Upper lobe of right lung (tissue), 1 donor: ENCODE results near the gene RETN. TPM values are rescaled to one million over a fixed set of nuclear protein-coding genes. Genes with fewer than 3 reads are reported as not detected.

Experiments used
- ATAC-seq: fragments of 200-7000 bp; cut with Tn5 transposase; one replicate; pipeline ENCODE4 v1.9.1; 2020; ENCODE audit warnings: mild to moderate bottlenecking, moderate library complexity
- DNase-seq: peaks from one replicate; pipeline ENCODE4 v3.0.0-alpha.2; 2020
- H3K27ac ChIP-seq: fragments of 200-600 bp; one replicate; pipeline ENCODE4 v1.8.0; 2022
- H3K27me3 ChIP-seq: fragments of 200-600 bp; one replicate; pipeline ENCODE4 v1.8.0; 2022; ENCODE audit warnings: mild to moderate bottlenecking
- H3K36me3 ChIP-seq: fragments of 200-600 bp; one replicate; pipeline ENCODE4 v1.8.0; 2022
- H3K4me1 ChIP-seq: fragments of 200-600 bp; one replicate; pipeline ENCODE4 v1.8.0; 2022
- H3K4me3 ChIP-seq: fragments of 200-600 bp; one replicate; pipeline ENCODE4 v1.8.0; 2022; ENCODE audit warnings: mild to moderate bottlenecking
- H3K9me3 ChIP-seq: fragments of 200-600 bp; one replicate; pipeline ENCODE4 v1.8.0; 2022
- CTCF ChIP-seq: fragments of 200-600 bp; IDR thresholded peaks from one replicate; pipeline ENCODE4 v1.8.0; 2022; ENCODE audit warnings: antibody characterized with exemption
- intact Hi-C: fragments of 100-400 bp; cut with DNase I; formaldehyde crosslinking; loops from one replicate; pipeline ENCODE4 v1.11.0; 2022
- total RNA-seq: library from RNA; stranded (reverse); fragmentation: NEBNext Ultra II Directional; extraction: Animal tissue kit (Norgen Biotek cat#: 25700); gene quantifications from one replicate; pipeline ENCODE4 v1.2.1, GENCODE V29; 2021
- donor health status: DM: no; HTN: yes; CAD: no; lungs with severe emphysema.

The RETN gene
- total RNA-seq, 1 donor from 2014 or later = 12.5 TPM

GRCh38 chr19:7674010-7675005 lies 5.5 kb downstream of the RETN start:
- Histone ChIP-seq H3K9me3 (no peaks in the 10 kb centered on the region), H3K27me3 (peaks cover 12% of the 10 kb centered on the region), H3K4me3 (no peak overlapping the region), H3K36me3 (no peaks in the 10 kb centered on the region), H3K27ac (peak overlapping the region; percentile 42), H3K4me1 (no peaks in the 10 kb centered on the region)
- intact Hi-C loops = no loop called here
- no peak for TF ChIP-seq CTCF
- ATAC-seq = peak; percentile 87
- DNase-seq = peak; percentile 90

- intact Hi-C loops = no loop called here
Measured at GRCh38 chr19:7676376-7676775, 7.5 kb downstream of the RETN start.

GRCh38 chr19:7676854-7677253 lies 8.0 kb downstream of the RETN start, which contains the start of gene MCEMP1:
Gene MCEMP1, plus strand, starts transcription at chr19:7677090. Its CDS starts 31 bp downstream, at chr19:7677121.
- Histone ChIP-seq H3K27me3 (peaks cover 8% of the 10 kb centered on the region), H3K36me3 (no peaks in the 10 kb centered on the region), H3K4me3 (peak within 1 kb of the TSS; percentile 34), H3K4me1 (peaks cover 6% of the 10 kb centered on the region), H3K9me3 (no peaks in the 10 kb centered on the region), H3K27ac (peak within 1 kb of the TSS; percentile 51)
- intact Hi-C loops = no loop called here
- DNase-seq (peak; percentile 83), ATAC-seq (peak; percentile 8)
- no peak for TF ChIP-seq CTCF

More at GRCh38 chr19:7676376-7676775, 7.5 kb downstream of the RETN start:
- no peaks in the 10 kb centered on the region for H3K9me3 ChIP-seq
- peaks cover 6% of the 10 kb centered on the region for H3K4me1 ChIP-seq
- peaks cover 9% of the 10 kb centered on the region for H3K27me3 ChIP-seq
- H3K27ac ChIP-seq = peak overlapping the region; percentile 51
- peak overlapping the region; percentile 34 for H3K4me3 ChIP-seq
- ATAC-seq (peak; percentile 42), DNase-seq (peak; percentile 79)
- H3K36me3 ChIP-seq = no peaks in the 10 kb centered on the region
- TF ChIP-seq CTCF = no peak

GRCh38 chr19:7677669-7678311 lies 8.9 kb downstream of the RETN start:
- H3K27ac ChIP-seq = peak overlapping the region; percentile 51
- ATAC-seq (no peak), DNase-seq (peak; percentile 70)
- H3K4me1 ChIP-seq = peaks cover 6% of the 10 kb centered on the region
- peaks cover 4% of the 10 kb centered on the region for H3K36me3 ChIP-seq
- intact Hi-C loops = no loop called here
- H3K27me3 ChIP-seq = no peaks in the 10 kb centered on the region
- no peaks in the 10 kb centered on the region for H3K9me3 ChIP-seq
- no peak for TF ChIP-seq CTCF
- peak overlapping the region; percentile 34 for H3K4me3 ChIP-seq

GRCh38 chr19:7678971-7679751 lies 10.3 kb downstream of the RETN start:
- Histone ChIP-seq H3K27ac (no peak overlapping the region), H3K4me3 (peak overlapping the region; percentile 100), H3K27me3 (no peaks in the 10 kb centered on the region), H3K36me3 (peaks cover 16% of the 10 kb centered on the region), H3K4me1 (peaks cover 6% of the 10 kb centered on the region), H3K9me3 (no peaks in the 10 kb centered on the region)
- ATAC-seq (peak; percentile 3), DNase-seq (no peak)
- intact Hi-C loops = no loop called here
- peak; percentile 9 for TF ChIP-seq CTCF
